Neural cell (in vitro differentiated cells): ENCODE data around the gene BNC1.

Source experiments
- CTCF ChIP-seq: fragments of 450-650 bp; IDR thresholded peaks from 2 replicates; pipeline ENCODE4 v1.5.1; 2014; ENCODE audit warnings: antibody characterized with exemption, mild to moderate bottlenecking, moderate library complexity; ENCODE audit not compliant: poor library complexity, severe bottlenecking
- EP300 ChIP-seq: fragments of 450-650 bp; conservative IDR thresholded peaks from 2 replicates; pipeline ENCODE4 v1.6.1; 2014; ENCODE audit warnings: antibody characterized with exemption, mild to moderate bottlenecking, moderate library complexity; ENCODE audit not compliant: poor library complexity, severe bottlenecking
- EZH2 ChIP-seq: fragments of 200-600, 300-800 bp; shearing (Covaris generic), sonication (generic); IDR thresholded peaks from 2 replicates; pipeline ENCODE4 v1.6.1; 2014; ENCODE audit warnings: antibody characterized with exemption, low read length, borderline replicate concordance, mild to moderate bottlenecking; ENCODE audit not compliant: insufficient read depth, poor library complexity, severe bottlenecking
- POLR2AphosphoS5 ChIP-seq: IDR thresholded peaks from 2 replicates; pipeline ENCODE4 v1.6.1; 2012
- RAD21 ChIP-seq: fragments of 450-650 bp; conservative IDR thresholded peaks from 2 replicates; pipeline ENCODE4 v1.6.1; 2014; ENCODE audit warnings: antibody characterized with exemption, mild to moderate bottlenecking, moderate library complexity
- REST ChIP-seq: IDR thresholded peaks from 2 replicates; pipeline ENCODE4 v1.6.1; 2012; ENCODE audit warnings: borderline replicate concordance
- SMC3 ChIP-seq: fragments of 450-650 bp; conservative IDR thresholded peaks from 2 replicates; pipeline ENCODE4 v1.6.1; 2014; ENCODE audit warnings: antibody characterized with exemption, mild to moderate bottlenecking, moderate library complexity; ENCODE audit not compliant: poor library complexity
- TAF1 ChIP-seq: IDR thresholded peaks from 2 replicates; pipeline ENCODE4 v1.6.1; 2012; ENCODE audit warnings: low read depth

- TF ChIP-seq CTCF (no peak), TAF1 (no peak), RAD21 (no peak), REST (no peak), EP300 (no peak), SMC3 (no peak), EZH2 (no peak), POLR2AphosphoS5 (no peak)
Observed at GRCh38 chr15:83278191-83278590, 6.3 kb downstream of the BNC1 start.
